SK-N-SH (cell line): ENCODE measurements around the gene CYBA. TPM values are rescaled to one million over a fixed set of nuclear protein-coding genes. Genes with fewer than 3 reads are reported as not detected.

ENCODE experiments used
- CTCF ChIA-PET: fragments of 300-600, 350-600 bp; formaldehyde crosslinking; extraction: SDS; loops from one replicate; lab custom pipeline; 2021; lab: Yijun Ruan, JAX
- POLR2A ChIA-PET: fragments of 350-600 bp; sonication (Branson Sonifier 250); formaldehyde crosslinking; extraction: SDS; loops from one replicate; lab custom pipeline; 2020; ENCODE audit warnings: antibody characterized with exemption, inconsistent platforms; lab: Yijun Ruan, JAX
- DNase-seq: peaks from one replicate; pipeline ENCODE4 v3.0.0; 2012
- H2AFZ ChIP-seq: fragments of 200-600 bp; sonication (generic); 2 replicates; pipeline ENCODE4 v1.8.1; 2016; ENCODE audit warnings: antibody characterized with exemption, mild to moderate bottlenecking, low read depth
- H3F3A ChIP-seq: fragments of 200-600 bp; sonication (generic); replicated peaks from 2 replicates; pipeline ENCODE3; 2016; ENCODE audit warnings: antibody characterized with exemption, mild to moderate bottlenecking; ENCODE audit not compliant: insufficient read depth
- H3K27ac ChIP-seq, 2 experiments: fragments of 200-500 bp in 1 of 2; fragments of 200-600 bp in 1 of 2; sonication (Bioruptor generic) in 1 of 2; sonication (generic), shearing (Covaris generic) in 1 of 2; 2 replicates each; pipeline versions ENCODE4 v1.5.1 to v1.6.1; 2014 to 2016; ENCODE audit warnings: low read depth in 2 of 2, inconsistent platforms in 1 of 2, low read length in 1 of 2, mild to moderate bottlenecking in 1 of 2, mixed read lengths in 1 of 2
- H3K27me3 ChIP-seq: fragments of 200-600 bp; sonication (generic), shearing (Covaris generic); 2 replicates; pipeline ENCODE4 v1.6.1; 2016; ENCODE audit warnings: mixed run types; ENCODE audit not compliant: insufficient read depth
- H3K36me3 ChIP-seq, 2 experiments: fragments of 200-500 bp in 1 of 2; fragments of 200-600 bp in 1 of 2; sonication (Bioruptor generic) in 1 of 2; sonication (generic) in 1 of 2; replicated peaks in 1 of 2; 2 replicates each; pipeline versions ENCODE3 to v1.5.1; 2014 to 2016; ENCODE audit warnings: low read length in 1 of 2, mild to moderate bottlenecking in 1 of 2; ENCODE audit not compliant: insufficient read depth in 2 of 2, control insufficient read depth in 1 of 2
- H3K4me1 ChIP-seq, 2 experiments: fragments of 200-500 bp in 1 of 2; fragments of 200-600 bp in 1 of 2; sonication (Bioruptor generic) in 1 of 2; sonication (generic), shearing (Covaris generic) in 1 of 2; 2 replicates each; pipeline versions ENCODE4 v1.5.1 to v1.6.1; 2014 to 2016; ENCODE audit warnings: low read depth in 1 of 2, low read length in 1 of 2, mixed run types in 1 of 2; ENCODE audit not compliant: insufficient read depth in 2 of 2, control insufficient read depth in 1 of 2
- H3K4me2 ChIP-seq: fragments of 200-600 bp; sonication (generic), shearing (Covaris generic); 2 replicates; pipeline ENCODE4 v1.6.1; 2017; ENCODE audit warnings: mixed run types
- H3K4me3 ChIP-seq, 2 experiments: fragments of 200-500 bp in 1 of 2; fragments of 200-600 bp in 1 of 2; sonication (Bioruptor generic) in 1 of 2; sonication (generic), shearing (Covaris generic) in 1 of 2; 2 replicates each; pipeline versions ENCODE4 v1.5.1 to v1.8.1; 2014 to 2016; ENCODE audit warnings: low read depth in 2 of 2, inconsistent platforms in 1 of 2, low read length in 1 of 2, mild to moderate bottlenecking in 1 of 2, mixed read lengths in 1 of 2, moderate library complexity in 1 of 2
- H3K79me2 ChIP-seq: fragments of 200-600 bp; sonication (generic); 2 replicates; pipeline ENCODE4 v1.8.1; 2017; ENCODE audit warnings: mild to moderate bottlenecking; ENCODE audit not compliant: insufficient read depth
- H3K9ac ChIP-seq: fragments of 200-600 bp; sonication (generic); 2 replicates; pipeline ENCODE4 v1.6.1; 2017; ENCODE audit warnings: mixed run types
- H3K9me2 ChIP-seq: fragments of 200-600 bp; sonication (generic); 2 replicates; pipeline ENCODE4 v1.6.1; 2017; ENCODE audit warnings: mixed run types
- H3K9me3 ChIP-seq: fragments of 200-600 bp; sonication (generic); 2 replicates; pipeline ENCODE4 v1.6.1; 2017; ENCODE audit warnings: mixed run types, mild to moderate bottlenecking, moderate library complexity
- H4K20me1 ChIP-seq: fragments of 200-600 bp; sonication (generic); 2 replicates; pipeline ENCODE4 v1.6.1; 2017; ENCODE audit warnings: mild to moderate bottlenecking, mixed run types; ENCODE audit not compliant: insufficient read depth
- CHD2 ChIP-seq: fragments of 150-350 bp; IDR thresholded peaks from 2 replicates; pipeline ENCODE4 v1.6.1; 2018; ENCODE audit warnings: low read length; ENCODE audit not compliant: partially characterized antibody
- ELF1 ChIP-seq: IDR thresholded peaks from 2 replicates; pipeline ENCODE4 v1.4.0; 2012
- EP300 ChIP-seq, 2 experiments: IDR thresholded peaks; 2 replicates each; pipeline versions ENCODE4 v1.4.0 to v1.6.1; 2012; ENCODE audit warnings: borderline replicate concordance in 1 of 2, low read depth in 1 of 2, low read length in 1 of 2
- EZH2phosphoT487 ChIP-seq: fragments of 200-600 bp; sonication (generic); IDR thresholded peaks from 2 replicates; pipeline ENCODE4 v1.6.1; 2017; ENCODE audit warnings: low read depth, mixed run types, mild to moderate bottlenecking, antibody characterized with exemption, moderate library complexity, borderline replicate concordance
- FOXM1 ChIP-seq: IDR thresholded peaks from 2 replicates; pipeline ENCODE4 v1.4.0; 2012; ENCODE audit warnings: low read depth, mild to moderate bottlenecking
- MXI1 ChIP-seq: IDR thresholded peaks from 2 replicates; pipeline ENCODE4 v1.6.1; 2012; ENCODE audit warnings: mild to moderate bottlenecking, low read depth, low read length, improper control_type of control experiment
- NFIC ChIP-seq: IDR thresholded peaks from 2 replicates; pipeline ENCODE4 v1.4.0; 2012; ENCODE audit warnings: borderline replicate concordance
- NRF1 ChIP-seq: IDR thresholded peaks from 2 replicates; pipeline ENCODE4 v1.6.1; 2012; ENCODE audit warnings: low read depth, mild to moderate bottlenecking, low read length
- POLR2AphosphoS5 ChIP-seq: IDR thresholded peaks from 2 replicates; pipeline ENCODE4 v1.6.1; 2012; ENCODE audit warnings: low read depth, low read length
- RAD21 ChIP-seq: IDR thresholded peaks from 2 replicates; pipeline ENCODE4 v1.6.1; 2012; ENCODE audit warnings: mild to moderate bottlenecking, low read length
- RCOR1 ChIP-seq: fragments of 150-350 bp; IDR thresholded peaks from 2 replicates; pipeline ENCODE4 v1.6.1; 2017; ENCODE audit warnings: antibody characterized with exemption, low read length
- RFX5 ChIP-seq: IDR thresholded peaks from 2 replicates; pipeline ENCODE4 v1.6.1; 2012; ENCODE audit warnings: mild to moderate bottlenecking, improper control_type of control experiment, low read length
- SIN3A ChIP-seq: IDR thresholded peaks from 2 replicates; pipeline ENCODE4 v1.6.1; 2012; ENCODE audit warnings: low read depth, mild to moderate bottlenecking, low read length, moderate library complexity, borderline replicate concordance
- SMC3 ChIP-seq: IDR thresholded peaks from 2 replicates; pipeline ENCODE4 v1.6.1; 2012; ENCODE audit warnings: low read depth, low read length, improper control_type of control experiment
- TAF1 ChIP-seq: IDR thresholded peaks from 2 replicates; pipeline ENCODE4 v1.6.1; 2012; ENCODE audit warnings: low read depth, mild to moderate bottlenecking, low read length, moderate library complexity, borderline replicate concordance
- TCF12 ChIP-seq: IDR thresholded peaks from 2 replicates; pipeline ENCODE4 v1.4.0; 2012
- TEAD4 ChIP-seq: IDR thresholded peaks from 2 replicates; pipeline ENCODE4 v1.4.0; 2012; ENCODE audit warnings: mild to moderate bottlenecking, borderline replicate concordance; ENCODE audit not compliant: insufficient read depth
- YY1 ChIP-seq: IDR thresholded peaks from 2 replicates; pipeline ENCODE4 v1.4.0; 2012; ENCODE audit warnings: low read depth, mild to moderate bottlenecking
- WGBS: methylation state at CpG from one replicate; pipeline ENCODE4 v1.1.6; 2017; ENCODE audit warnings: low lambda C conversion rate; 5-methylcytosine and 5-hydroxymethylcytosine counted together
- polyA plus RNA-seq, 3 experiments: library from polyadenylated mRNA; depleted of rRNA; stranded (reverse); fragments of >200 nt; gene quantifications; 2 replicates each; pipeline ENCODE4 v1.2.3, GENCODE V29; 2012
- TF ChIP-seq, protein P1 (sequence below): fragments of 150-350 bp; IDR thresholded peaks from 2 replicates; pipeline ENCODE4 v1.6.1; 2016; ENCODE audit warnings: mild to moderate bottlenecking, low read depth, low read length
- TF ChIP-seq, protein P2 (sequence below): IDR thresholded peaks from 2 replicates; pipeline ENCODE4; 2012
- TF ChIP-seq, protein P3 (sequence below): IDR thresholded peaks from 2 replicates; pipeline ENCODE4 v1.4.0; 2012; ENCODE audit warnings: low read depth
- TF ChIP-seq, protein P4 (sequence below): fragments of 150-350 bp; IDR thresholded peaks from 2 replicates; pipeline ENCODE4 v1.6.1; 2017; ENCODE audit warnings: antibody characterized with exemption, low read length, low read depth, borderline replicate concordance

The CYBA gene
- polyA plus RNA-seq, 1 of the 3 experiments (the other 2 are of a cell fraction), result 176 TPM

DNA sequence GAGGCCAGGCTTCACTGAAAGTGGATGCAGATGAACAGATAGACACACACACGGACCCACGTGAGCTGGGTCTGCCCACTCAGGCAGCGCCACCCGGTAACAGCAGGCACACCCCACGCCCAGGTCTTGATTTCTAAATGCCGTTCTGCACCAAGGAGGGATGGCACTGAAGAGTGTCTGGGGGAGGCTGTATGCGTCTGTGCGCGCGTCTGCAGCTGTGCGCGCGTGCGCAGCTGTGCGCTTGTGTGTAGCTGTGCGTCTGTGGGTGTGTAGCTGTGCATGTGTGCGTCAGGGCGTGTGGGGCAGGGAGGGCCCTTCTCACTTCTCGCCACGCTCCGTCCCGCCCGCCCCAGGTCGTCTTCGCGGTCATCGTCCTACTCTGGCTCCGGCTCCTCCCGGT is 28.0 kb downstream of the CYBA start:
- no peaks in the 10 kb centered on the region for H3K27me3 ChIP-seq
- H3K4me1 ChIP-seq, result no peaks in the 10 kb centered on the region
- no peak overlapping the region for H3K4me2 ChIP-seq
- H3K9me2 ChIP-seq, result no peaks in the 10 kb centered on the region
- no peaks in the 10 kb centered on the region for H3F3A ChIP-seq
- peaks cover 8 to 41% of the 10 kb centered on the region in 2 experiments for H3K36me3 ChIP-seq
- CTCF ChIA-PET, result no interaction called here
- over 99% methylated on average over 23 of the region's 29 CpGs for WGBS
- H3K4me3 ChIP-seq, result no peak overlapping the region
- POLR2A ChIA-PET, result interaction anchor here (0.6 kb wide), 1 partner anchor 1060 kb away, joined by 3 read pairs; no protein-coding TSS in a partner anchor
- no peak overlapping the region for H3K27ac ChIP-seq
- no peaks in the 10 kb centered on the region for H3K9me3 ChIP-seq
- DNase-seq, result no peak
- H3K79me2 ChIP-seq, result peaks cover 5% of the 10 kb centered on the region; the same call in 1 of the 2 replicates
- no peak overlapping the region for H3K9ac ChIP-seq
- H4K20me1 ChIP-seq, result peaks cover 5% of the 10 kb centered on the region; the same call in 1 of the 2 replicates
- TF ChIP-seq SMC3 (no peak), ELF1 (no peak), RAD21 (no peak), YY1 (no peak), POLR2AphosphoS5 (no peak), RCOR1 (no peak), TAF1 (no peak), RFX5 (no peak), NFIC (no peak), FOXM1 (no peak), SIN3A (no peak), CHD2 (no peak), MXI1 (no peak)
- TF ChIP-seq, protein P1, sequence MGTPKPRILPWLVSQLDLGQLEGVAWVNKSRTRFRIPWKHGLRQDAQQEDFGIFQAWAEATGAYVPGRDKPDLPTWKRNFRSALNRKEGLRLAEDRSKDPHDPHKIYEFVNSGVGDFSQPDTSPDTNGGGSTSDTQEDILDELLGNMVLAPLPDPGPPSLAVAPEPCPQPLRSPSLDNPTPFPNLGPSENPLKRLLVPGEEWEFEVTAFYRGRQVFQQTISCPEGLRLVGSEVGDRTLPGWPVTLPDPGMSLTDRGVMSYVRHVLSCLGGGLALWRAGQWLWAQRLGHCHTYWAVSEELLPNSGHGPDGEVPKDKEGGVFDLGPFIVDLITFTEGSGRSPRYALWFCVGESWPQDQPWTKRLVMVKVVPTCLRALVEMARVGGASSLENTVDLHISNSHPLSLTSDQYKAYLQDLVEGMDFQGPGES, result no peak
- TF ChIP-seq, protein P2, sequence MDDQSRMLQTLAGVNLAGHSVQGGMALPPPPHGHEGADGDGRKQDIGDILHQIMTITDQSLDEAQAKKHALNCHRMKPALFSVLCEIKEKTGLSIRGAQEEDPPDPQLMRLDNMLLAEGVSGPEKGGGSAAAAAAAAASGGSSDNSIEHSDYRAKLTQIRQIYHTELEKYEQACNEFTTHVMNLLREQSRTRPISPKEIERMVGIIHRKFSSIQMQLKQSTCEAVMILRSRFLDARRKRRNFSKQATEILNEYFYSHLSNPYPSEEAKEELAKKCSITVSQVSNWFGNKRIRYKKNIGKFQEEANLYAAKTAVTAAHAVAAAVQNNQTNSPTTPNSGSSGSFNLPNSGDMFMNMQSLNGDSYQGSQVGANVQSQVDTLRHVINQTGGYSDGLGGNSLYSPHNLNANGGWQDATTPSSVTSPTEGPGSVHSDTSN, result no peak
- TF ChIP-seq, protein P3, sequence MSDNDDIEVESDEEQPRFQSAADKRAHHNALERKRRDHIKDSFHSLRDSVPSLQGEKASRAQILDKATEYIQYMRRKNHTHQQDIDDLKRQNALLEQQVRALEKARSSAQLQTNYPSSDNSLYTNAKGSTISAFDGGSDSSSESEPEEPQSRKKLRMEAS, result no peak
- H2AFZ ChIP-seq, result no peak overlapping the region

DNA sequence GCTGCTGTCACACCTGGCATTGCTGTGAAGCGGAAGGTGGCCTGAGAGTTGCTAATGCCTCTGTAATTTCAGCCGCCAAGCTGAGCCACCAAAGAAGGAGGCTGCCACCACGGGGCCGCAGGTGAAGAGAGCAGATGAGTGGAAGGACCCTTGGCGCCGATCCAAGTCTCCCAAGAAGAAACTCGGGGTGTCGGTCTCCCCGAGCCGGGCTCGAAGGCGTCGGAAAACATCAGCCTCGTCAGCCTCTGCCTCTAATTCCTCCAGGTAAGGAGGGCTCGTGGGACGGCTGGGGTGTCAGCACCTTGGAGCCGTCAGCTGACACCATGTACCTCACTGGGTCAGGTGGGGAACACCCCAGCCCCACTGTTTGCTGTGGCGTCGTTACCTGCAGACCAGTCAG is 28.7 kb downstream of the CYBA start:
- no peak for DNase-seq
- peaks cover 10% of the 10 kb centered on the region; the same call in 1 of the 2 replicates for H3K79me2 ChIP-seq
- no peak overlapping the region for H3K27ac ChIP-seq
- H4K20me1 ChIP-seq, result peaks cover 5% of the 10 kb centered on the region; the same call in 1 of the 2 replicates
- WGBS, result 94% methylated on average over 17 of the region's 19 CpGs
- no peaks in the 10 kb centered on the region for H3K4me1 ChIP-seq
- no peaks in the 10 kb centered on the region for H3K27me3 ChIP-seq
- H3F3A ChIP-seq, result no peaks in the 10 kb centered on the region
- no peaks in the 10 kb centered on the region for H3K9me3 ChIP-seq
- H3K9ac ChIP-seq, result no peak overlapping the region
- no peak overlapping the region for H3K4me2 ChIP-seq
- no peaks in the 10 kb centered on the region for H3K9me2 ChIP-seq
- peaks cover 8 to 40% of the 10 kb centered on the region in 2 experiments for H3K36me3 ChIP-seq
- H3K4me3 ChIP-seq, result no peak overlapping the region
- ChIA-PET POLR2A (no interaction called here), CTCF (no interaction called here)
- no peak overlapping the region for H2AFZ ChIP-seq
- TF ChIP-seq, protein P1, result no peak
- TF ChIP-seq TCF12 (no peak), MXI1 (no peak), EZH2phosphoT487 (no peak), SMC3 (no peak), NRF1 (no peak), SIN3A (no peak), EP300 (IDR thresholded peaks at IDR 0.05; ENCODE audit: borderline replicate concordance in 1 of 2, low read depth in 1 of 2, low read length in 1 of 2) (no peak), TEAD4 (no peak)
- TF ChIP-seq, protein P4, sequence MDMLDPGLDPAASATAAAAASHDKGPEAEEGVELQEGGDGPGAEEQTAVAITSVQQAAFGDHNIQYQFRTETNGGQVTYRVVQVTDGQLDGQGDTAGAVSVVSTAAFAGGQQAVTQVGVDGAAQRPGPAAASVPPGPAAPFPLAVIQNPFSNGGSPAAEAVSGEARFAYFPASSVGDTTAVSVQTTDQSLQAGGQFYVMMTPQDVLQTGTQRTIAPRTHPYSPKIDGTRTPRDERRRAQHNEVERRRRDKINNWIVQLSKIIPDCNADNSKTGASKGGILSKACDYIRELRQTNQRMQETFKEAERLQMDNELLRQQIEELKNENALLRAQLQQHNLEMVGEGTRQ, result no peak
- TF ChIP-seq, protein P2, result no peak
